ENCODE data around the gene LTBP3. TPM values are rescaled to one million over a fixed set of nuclear protein-coding genes. Genes with fewer than 3 reads are reported as not detected.
A peak's percentile ranks its signal among the peaks of the same experiment; 100 is the strongest.

Gene LTBP3
- total and polyA plus RNA-seq, 2 of the 13 experiments (the other 11 are each of a cell fraction or from before 2014, with no cell fraction given): 12.2 to 68.1 TPM

DNA sequence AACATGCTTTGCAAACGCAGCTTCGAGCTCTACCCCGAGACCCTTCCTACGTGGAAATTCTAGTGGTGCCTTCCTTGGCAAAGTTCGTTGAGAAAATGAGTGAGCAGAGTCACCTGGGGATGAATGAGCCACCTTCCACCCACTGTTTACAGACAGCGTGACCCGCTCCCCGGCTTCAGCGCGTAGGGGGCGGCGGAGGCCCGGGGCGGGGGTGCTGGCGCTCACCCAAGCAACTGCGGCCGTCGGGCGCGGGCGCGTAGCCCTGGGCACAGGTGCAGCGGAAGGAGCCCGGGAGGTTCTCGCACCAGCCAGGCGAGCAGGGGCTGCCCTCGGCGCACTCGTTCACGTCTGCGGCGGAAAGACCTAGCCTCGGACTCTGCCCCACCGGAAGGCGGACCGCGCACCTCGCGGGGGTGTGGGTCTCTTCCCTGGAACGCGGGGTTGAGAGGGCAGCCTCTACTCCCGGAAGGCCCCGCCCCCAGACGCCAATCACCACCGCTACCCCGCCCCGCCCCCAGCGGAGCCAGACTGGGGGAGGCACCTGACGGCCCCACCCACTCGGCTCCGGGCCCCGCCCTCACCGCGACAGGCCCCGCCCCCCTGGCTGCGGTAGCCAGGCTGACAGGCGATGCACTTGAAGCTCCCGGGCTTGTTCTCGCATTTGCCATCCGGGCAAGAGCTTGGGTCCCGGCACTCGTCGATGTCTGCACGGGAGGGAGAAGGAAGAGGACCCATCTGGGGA is 11.8 kb downstream of the LTBP3 start (continued):
- TF ChIP-seq, protein P1, sequence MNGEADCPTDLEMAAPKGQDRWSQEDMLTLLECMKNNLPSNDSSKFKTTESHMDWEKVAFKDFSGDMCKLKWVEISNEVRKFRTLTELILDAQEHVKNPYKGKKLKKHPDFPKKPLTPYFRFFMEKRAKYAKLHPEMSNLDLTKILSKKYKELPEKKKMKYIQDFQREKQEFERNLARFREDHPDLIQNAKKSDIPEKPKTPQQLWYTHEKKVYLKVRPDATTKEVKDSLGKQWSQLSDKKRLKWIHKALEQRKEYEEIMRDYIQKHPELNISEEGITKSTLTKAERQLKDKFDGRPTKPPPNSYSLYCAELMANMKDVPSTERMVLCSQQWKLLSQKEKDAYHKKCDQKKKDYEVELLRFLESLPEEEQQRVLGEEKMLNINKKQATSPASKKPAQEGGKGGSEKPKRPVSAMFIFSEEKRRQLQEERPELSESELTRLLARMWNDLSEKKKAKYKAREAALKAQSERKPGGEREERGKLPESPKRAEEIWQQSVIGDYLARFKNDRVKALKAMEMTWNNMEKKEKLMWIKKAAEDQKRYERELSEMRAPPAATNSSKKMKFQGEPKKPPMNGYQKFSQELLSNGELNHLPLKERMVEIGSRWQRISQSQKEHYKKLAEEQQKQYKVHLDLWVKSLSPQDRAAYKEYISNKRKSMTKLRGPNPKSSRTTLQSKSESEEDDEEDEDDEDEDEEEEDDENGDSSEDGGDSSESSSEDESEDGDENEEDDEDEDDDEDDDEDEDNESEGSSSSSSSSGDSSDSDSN (CRISPR knock-in tag; IDR thresholded peaks at IDR 0.05): peak; percentile 71; the same call in 1 of the 2 replicates
- TF ChIP-seq POLR2A (IDR thresholded peaks at IDR 0.05; ENCODE audit: insufficient read depth in 1 of 2, low read depth in 2 of 2, low read length in 2 of 2) (peak in 1 of 2 experiments; percentile 76; a peak in 2 of 4 replicates), MAF1 (CRISPR knock-in tag; IDR thresholded peaks at IDR 0.05; ENCODE audit: borderline replicate concordance) (no peak; the same call in 1 of the 2 replicates), IRF2 (CRISPR knock-in tag; IDR thresholded peaks at IDR 0.05) (no peak), PTBP1 (IDR thresholded peaks at IDR 0.05; ENCODE audit: low read depth, low read length, poor library complexity, severe bottlenecking) (no peak), POGZ (CRISPR knock-in tag; IDR thresholded peaks at IDR 0.05) (no peak), KAT2B (IDR thresholded peaks at IDR 0.05; ENCODE audit: borderline replicate concordance, low read depth, low read length) (no peak), ZNF180 (CRISPR knock-in tag; IDR thresholded peaks at IDR 0.05; ENCODE audit: borderline replicate concordance, low read depth) (no peak), KMT2B (CRISPR knock-in tag; IDR thresholded peaks at IDR 0.05) (no peak), MYC (CRISPR knock-in tag; IDR thresholded peaks at IDR 0.05; ENCODE audit: borderline replicate concordance) (peak; percentile 54), ZNF792 (CRISPR knock-in tag; IDR thresholded peaks at IDR 0.05) (peak; percentile 63; the same call in 1 of the 2 replicates), ERF (CRISPR knock-in tag; IDR thresholded peaks at IDR 0.05) (peak; percentile 73; the same call in 1 of the 2 replicates), ELF3 (CRISPR knock-in tag; IDR thresholded peaks at IDR 0.05) (peak; percentile 45; the same call in 1 of the 2 replicates), ZNF75D (CRISPR knock-in tag; IDR thresholded peaks at IDR 0.05; ENCODE audit: borderline replicate concordance) (no peak), ZNF138 (CRISPR knock-in tag; IDR thresholded peaks at IDR 0.05; ENCODE audit: low read depth) (no peak), GABPB1 (CRISPR knock-in tag; IDR thresholded peaks at IDR 0.05) (peak; percentile 89), PPARG (CRISPR knock-in tag; conservative IDR thresholded peaks at IDR 0.05) (0 out of 2 replicates have a peak, but pooled peaks have one; percentile 19), SIN3A (IDR thresholded peaks at IDR 0.05; ENCODE audit: borderline replicate concordance, low read depth, low read length) (no peak), THYN1 (CRISPR knock-in tag; IDR thresholded peaks at IDR 0.05; ENCODE audit: borderline replicate concordance, low read depth) (no peak), ZNF652 (CRISPR knock-in tag; IDR thresholded peaks at IDR 0.05; ENCODE audit: borderline replicate concordance, low read depth) (no peak), ZBTB44 (CRISPR knock-in tag; IDR thresholded peaks at IDR 0.05) (no peak), REXO4 (CRISPR knock-in tag; IDR thresholded peaks at IDR 0.05; ENCODE audit: borderline replicate concordance) (no peak), SOX5 (CRISPR knock-in tag; IDR thresholded peaks at IDR 0.05; ENCODE audit: borderline replicate concordance) (no peak)
- TF ChIP-seq, protein P2, sequence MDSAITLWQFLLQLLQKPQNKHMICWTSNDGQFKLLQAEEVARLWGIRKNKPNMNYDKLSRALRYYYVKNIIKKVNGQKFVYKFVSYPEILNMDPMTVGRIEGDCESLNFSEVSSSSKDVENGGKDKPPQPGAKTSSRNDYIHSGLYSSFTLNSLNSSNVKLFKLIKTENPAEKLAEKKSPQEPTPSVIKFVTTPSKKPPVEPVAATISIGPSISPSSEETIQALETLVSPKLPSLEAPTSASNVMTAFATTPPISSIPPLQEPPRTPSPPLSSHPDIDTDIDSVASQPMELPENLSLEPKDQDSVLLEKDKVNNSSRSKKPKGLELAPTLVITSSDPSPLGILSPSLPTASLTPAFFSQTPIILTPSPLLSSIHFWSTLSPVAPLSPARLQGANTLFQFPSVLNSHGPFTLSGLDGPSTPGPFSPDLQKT (CRISPR knock-in tag; IDR thresholded peaks at IDR 0.05; ENCODE audit: borderline replicate concordance): no peak
- TF ChIP-seq, protein P3, sequence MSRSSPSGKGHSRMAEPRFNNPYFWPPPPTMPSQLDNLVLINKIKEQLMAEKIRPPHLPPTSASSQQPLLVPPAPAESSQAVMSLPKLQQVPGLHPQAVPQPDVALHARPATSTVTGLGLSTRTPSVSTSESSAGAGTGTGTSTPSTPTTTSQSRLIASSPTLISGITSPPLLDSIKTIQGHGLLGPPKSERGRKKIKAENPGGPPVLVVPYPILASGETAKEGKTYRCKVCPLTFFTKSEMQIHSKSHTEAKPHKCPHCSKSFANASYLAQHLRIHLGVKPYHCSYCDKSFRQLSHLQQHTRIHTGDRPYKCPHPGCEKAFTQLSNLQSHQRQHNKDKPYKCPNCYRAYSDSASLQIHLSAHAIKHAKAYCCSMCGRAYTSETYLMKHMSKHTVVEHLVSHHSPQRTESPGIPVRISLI (CRISPR knock-in tag; IDR thresholded peaks at IDR 0.05; ENCODE audit: borderline replicate concordance): no peak
